Stromal cell of bone marrow (primary cell): ENCODE data around the gene OCSTAMP.

ENCODE experiments used
- DNase-seq: peaks from one replicate; pipeline ENCODE4 v3.0.0-alpha.2; 2012; ENCODE audit warnings: low read depth

The OCSTAMP gene, protein sequence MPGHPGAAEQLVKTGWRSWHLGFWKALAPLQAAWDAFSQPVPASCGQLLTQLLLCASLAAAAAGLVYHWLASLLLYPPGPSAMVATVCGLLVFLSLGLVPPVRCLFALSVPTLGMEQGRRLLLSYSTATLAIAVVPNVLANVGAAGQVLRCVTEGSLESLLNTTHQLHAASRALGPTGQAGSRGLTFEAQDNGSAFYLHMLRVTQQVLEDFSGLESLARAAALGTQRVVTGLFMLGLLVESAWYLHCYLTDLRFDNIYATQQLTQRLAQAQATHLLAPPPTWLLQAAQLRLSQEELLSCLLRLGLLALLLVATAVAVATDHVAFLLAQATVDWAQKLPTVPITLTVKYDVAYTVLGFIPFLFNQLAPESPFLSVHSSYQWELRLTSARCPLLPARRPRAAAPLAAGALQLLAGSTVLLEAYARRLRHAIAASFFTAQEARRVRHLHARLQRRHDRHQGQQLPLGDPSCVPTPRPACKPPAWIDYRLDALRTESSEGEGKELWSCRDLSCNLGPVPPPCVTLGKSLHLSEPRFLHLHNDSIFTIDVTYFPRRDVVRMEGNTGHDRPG

GRCh38 chr20:46550461-46550860, at the start of gene OCSTAMP:
OCSTAMP (minus strand) TSS chr20:46550654; CDS start chr20:46550560, 94 bp downstream.
- no peak for DNase-seq

DNA sequence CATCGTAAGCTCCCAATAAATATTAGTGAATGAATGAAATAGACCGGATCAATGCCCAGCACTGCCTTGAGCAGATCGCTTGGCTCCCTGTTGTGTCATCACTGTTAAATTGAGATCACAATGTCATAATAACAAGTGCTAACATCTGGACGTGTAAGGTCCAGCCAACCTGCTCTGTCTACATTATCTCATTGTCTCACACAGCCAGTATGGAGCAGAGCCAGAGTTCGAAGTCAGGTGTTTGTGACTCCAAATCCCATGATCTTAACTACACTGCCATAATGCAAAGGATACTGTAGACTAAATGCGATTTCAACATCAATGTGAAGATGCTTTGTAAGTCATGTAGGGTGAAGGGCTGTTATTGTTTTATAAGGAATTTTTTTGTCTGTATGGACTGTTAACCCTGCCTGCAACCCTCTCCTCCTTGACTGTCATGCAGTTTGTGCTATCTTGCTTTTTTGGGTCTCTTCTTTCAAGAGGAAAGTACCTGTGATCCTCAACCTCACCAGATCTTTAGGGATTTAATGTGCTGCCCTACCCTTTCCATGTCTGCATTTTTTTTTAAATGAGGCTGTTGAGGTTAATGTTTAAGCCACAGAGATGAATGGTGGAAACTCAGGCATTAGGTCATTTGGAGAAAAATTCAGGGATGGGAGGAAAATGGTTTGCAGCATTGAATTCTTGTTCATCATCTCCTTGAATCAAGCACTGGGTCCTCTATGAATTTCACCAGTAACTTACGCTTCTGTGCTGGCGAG, 49.0 kb upstream of the OCSTAMP start:
- no peak for DNase-seq

DNA sequence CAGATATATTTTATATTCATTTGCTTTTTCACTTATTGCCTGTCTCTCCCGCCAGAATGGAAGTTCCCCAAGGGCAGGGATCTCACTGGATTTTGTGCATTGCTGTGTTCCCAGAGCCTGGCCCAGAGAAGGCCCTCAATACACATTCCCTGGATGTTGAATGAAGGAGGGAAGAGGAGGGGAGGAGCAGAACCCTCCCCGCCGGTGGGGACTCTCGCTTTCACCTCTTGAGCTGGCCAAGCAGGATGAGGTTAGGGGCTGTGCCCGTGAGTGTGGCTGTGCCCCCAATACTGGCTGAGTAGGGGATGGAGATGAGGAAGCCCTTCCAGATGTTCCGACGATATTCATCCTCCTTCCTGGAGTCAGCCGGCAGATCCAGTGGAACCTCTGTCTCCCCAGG, 45.5 kb upstream of the OCSTAMP start:
- DNase-seq, result no peak

- DNase-seq, result no peak
Measured at GRCh38 chr20:46594725-46595124, 44.3 kb upstream of the OCSTAMP start.

- DNase-seq, result no peak
Measured at GRCh38 chr20:46592580-46593362, 42.3 kb upstream of the OCSTAMP start.

- DNase-seq, result no peak
Measured at GRCh38 chr20:46590443-46590842, 40.0 kb upstream of the OCSTAMP start.

DNA sequence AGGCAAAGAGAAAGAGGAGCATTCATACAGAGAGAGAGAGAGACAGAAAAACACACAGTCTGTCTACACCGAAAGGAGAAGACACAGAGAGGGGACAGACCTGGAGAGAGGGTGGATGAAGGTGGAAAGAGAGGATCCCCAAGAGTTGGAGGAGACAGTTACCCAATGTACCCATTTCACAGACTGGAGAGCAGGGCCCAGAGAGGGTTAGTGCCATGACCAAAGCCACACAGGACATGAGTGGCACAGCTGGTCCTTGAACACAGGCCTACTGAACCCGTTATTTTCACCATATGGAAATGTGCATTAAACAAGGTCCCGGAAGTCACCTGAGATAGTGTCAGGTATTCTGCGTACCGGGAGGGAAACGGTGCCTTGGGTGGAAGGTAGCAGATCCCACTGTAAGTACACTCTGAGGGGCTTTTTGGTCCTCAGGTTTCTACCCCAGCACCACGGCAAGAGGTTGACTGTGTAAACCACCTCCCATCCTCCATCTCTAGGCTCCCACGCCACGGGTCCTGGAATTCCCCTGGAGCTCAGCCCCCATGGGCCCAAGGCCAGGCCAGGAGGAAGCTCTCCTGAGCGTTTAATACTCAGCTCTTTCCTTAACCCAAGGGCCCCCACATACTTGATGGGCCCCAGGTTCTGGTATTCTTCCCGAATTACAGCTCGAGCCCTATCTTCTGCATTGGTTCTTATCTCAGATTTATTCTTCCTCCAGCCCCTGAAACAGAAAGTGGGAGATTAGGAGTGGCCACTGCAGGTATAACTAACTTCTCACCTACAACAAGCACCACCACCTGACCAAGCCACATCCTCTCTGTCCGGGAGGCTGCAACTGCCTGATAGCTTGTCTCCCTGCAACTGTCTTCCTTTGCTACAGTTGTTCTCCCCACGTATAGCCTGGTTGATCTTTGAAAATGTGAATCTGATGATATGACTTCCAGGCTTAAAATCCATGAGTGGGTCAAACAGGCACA, 38.4 kb upstream of the OCSTAMP start:
- no peak for DNase-seq

GRCh38 chr20:46587986-46588385, 37.5 kb upstream of the OCSTAMP start:
- no peak for DNase-seq

GRCh38 chr20:46586724-46587123, 36.3 kb upstream of the OCSTAMP start:
- DNase-seq, result no peak

DNA sequence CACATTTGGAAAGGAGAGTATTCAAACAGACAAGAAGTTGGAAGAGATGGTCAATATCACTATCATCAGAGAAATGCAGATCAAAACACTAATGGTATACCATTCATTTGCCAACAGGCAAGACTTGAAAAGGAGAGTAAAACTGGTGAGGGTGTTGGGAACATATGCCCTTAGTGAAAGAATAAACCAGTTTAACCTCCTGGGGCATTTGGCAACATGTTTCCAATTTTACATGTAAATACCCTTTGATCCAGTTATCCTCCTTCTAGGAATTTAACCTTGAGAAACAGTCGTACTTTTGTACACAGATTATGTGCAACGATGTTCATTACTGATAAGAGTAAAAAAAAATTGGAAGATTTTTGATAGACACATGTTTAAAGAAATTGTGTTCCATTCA, 34.1 kb upstream of the OCSTAMP start:
- no peak for DNase-seq

DNA sequence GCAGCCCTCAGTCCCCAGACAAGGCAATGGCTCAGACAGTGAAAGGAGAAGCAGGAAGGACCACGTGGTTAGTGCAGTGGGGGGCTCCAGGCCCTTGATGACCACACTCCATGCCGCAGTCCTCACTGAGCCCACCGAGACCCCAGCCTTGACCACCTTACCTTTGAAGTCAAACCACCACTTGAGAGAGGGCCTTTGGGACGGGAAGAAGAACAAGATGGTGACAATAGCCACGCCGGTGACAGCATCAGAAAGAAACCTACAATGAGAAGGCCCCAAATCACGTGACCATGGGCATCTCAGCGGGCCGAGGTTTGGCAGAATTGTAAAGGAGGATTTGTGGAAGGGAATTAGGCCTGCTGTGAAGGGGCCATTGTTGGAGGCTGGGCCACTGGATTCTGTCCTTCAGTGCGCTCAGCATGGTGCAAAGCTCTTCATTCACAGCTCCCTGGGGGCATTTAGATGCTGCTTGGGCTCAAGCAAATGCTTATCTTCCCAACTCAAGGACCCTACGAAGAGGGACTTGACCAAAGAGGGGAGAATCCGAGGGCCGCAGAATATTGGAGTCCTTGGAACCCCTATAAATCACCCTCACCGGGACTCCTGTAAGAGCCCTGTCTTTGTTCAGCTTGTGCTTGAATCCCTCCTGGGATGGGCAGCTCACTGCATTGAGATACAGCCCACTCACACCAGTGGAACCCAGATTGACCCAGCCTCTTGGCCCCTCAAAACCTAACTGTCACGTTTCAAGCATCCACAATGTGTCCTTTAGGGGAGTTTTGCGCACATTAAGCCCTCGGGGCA, 33.2 kb upstream of the OCSTAMP start:
- DNase-seq, result no peak

GRCh38 chr20:46582648-46583047, 32.2 kb upstream of the OCSTAMP start:
- DNase-seq, result no peak

GRCh38 chr20:46581391-46581790, 30.9 kb upstream of the OCSTAMP start:
- DNase-seq, result no peak

DNA sequence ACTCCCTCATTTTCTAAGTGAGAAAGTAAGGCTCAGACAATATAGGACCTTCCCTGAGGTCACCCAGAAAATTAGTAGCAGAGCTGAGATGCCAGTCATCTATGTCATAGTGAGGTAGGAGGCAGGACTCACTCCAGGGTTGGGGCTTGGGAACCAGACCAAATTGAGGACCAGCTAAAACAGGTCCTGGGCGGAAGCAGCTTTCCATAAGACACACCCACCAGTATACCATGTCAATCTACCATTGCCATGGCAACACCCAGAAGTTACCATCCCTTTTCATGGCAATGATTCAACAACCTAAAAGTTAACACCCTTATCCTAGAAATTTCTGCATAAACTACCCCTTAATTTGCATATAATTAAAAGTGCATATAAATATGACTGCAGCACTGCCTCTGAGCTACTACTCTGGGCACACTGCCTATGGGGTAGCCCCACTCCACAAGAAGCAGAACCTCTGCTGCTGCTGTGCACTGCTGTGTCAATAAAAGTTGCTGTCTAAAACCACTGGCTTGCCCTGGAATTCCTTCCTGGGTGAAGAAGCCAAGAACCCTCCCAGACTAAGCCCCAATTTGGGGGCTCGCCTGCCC, 30.3 kb upstream of the OCSTAMP start:
- no peak for DNase-seq

DNA sequence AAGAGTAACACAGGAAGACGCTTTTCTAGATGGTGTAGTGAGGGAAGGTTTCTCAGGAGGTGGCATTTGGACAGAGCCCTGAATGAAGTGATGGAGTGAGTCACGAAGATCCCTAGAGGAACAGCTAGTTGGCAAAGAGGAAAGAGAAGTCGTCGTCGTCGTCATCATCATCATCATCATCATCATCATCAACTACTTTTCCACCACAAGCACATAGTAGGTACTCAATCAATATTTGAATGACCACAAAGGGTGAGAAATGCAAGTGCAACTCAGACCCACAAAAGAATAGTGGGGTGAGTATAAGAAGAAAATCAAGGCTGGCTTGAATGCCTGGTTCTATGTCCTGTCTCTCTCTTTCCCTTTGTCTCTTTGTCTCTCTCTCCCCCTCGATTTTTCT, 28.3 kb upstream of the OCSTAMP start:
- DNase-seq, result no peak

DNA sequence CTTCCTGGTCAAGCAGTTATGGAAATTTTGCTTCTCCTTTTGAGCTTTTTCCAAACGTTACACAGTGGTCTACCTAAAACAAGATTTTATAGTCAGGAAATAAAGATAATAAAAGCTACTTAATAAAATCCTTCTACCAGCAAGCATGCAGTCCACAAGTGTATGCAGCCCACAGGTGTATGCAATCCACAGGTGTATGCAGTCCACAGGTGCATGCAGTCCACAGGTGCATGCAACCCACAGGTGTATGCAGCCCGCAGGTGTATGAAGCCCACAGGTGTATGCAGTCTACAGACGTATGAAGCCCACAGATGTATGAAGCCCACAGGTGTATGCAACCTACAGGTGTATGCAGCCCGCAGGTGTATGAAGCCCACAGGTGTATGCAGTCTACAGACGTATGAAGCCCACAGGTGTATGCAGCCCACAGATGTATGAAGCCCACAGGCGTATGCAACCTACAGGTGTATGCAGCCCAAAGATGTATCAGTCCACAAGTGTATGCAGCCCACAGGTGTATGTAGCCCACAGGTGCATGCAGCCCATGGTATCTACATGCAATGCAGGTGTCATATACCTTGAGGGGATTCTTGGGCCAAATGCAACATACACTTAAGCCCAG, 26.4 kb upstream of the OCSTAMP start:
- no peak for DNase-seq

DNA sequence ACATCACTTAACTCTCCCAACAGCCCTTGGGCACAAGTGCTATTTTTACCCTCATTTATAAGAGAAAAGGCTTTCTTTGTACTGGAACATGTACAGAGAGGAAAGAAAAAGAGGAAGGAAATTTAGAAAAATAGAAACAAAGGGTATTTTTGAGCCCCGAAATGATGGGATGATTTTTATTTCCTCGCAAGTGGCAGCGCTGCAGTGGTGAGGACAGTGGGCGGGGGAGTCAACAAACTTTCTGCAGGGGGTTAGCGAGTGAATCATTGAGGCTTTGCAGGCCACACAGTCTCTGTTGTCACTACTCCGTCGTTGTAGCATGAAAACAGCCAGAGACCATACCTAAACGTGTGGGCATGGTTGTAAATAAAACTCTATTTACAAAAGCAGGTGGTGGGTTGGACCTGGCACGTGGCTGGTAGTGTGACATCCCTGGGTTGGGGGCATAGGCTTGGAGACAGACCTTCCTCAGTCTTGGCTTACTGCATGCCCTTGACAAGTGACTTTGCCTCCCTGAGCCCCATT, 25.5 kb upstream of the OCSTAMP start:
- DNase-seq, result no peak

DNA sequence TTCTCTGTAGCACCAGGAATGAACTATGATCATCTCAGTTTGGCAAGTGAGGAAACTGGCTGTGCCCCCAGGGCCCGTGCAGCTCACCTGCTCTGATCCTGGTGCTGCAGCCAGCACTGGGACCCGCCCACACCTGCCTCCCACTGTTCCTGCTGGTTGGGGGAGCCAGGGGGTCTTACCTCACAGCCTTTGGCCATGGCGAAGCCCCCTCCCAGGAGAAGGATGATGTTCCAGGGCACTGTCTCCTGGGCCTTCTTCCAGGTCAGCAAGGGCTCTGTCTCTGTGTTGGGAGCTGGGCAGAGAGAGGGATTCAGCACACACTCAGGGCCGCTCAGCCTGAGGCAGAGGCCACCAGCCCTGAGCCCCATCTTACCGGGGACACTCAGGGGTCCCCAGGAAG, 24.9 kb upstream of the OCSTAMP start:
- DNase-seq, result no peak
